K562 (cell line): ENCODE data around the gene PKIB. TPM values are rescaled to one million over a fixed set of nuclear protein-coding genes. Genes with fewer than 3 reads are reported as not detected.

Experiments used
- GTF2F1 ChIP-seq: IDR thresholded peaks from 2 replicates; pipeline ENCODE4 v1.6.1; 2011; ENCODE audit warnings: low read depth, low read length, improper control_type of control experiment
- PCBP1 ChIP-seq: fragments of 200-400 bp; formaldehyde crosslinking; IDR thresholded peaks from 2 replicates; pipeline ENCODE4 v1.6.1; 2018; ENCODE audit warnings: mild to moderate bottlenecking, low read depth, low read length; ENCODE audit not compliant: poor library complexity, severe bottlenecking
- ZFP30 ChIP-seq: fragments of 250-450 bp; sonication (Bioruptor Pico); IDR thresholded peaks from 2 replicates; pipeline ENCODE4 v1.8.0; 2022; ENCODE audit warnings: moderate library complexity, mild to moderate bottlenecking, inconsistent platforms, borderline replicate concordance
- polyA plus RNA-seq, 8 experiments: library from polyadenylated mRNA; depleted of rRNA in 4 of 8; stranded (reverse) in 5 of 8; unstranded in 3 of 8; fragments of >200 nt; fragmentation: Nextera tagmentation in 2 of 8; fragmentation: Illumina TruSeq in 1 of 8; extraction: Ambion mirVana in 2 of 8; extraction: Trizol in 1 of 8; gene quantifications; 2 replicates each; pipeline versions ENCODE4 v1.2.1 to v1.2.3, GENCODE V29; 2011 to 2014; ENCODE audit warnings: inconsistent platforms in 1 of 8, missing spikeins in 1 of 8
- total RNA-seq, 7 experiments: library from RNA; depleted of rRNA in 6 of 7; stranded (reverse); fragments of >200 nt in 6 of 7; fragmentation: Illumina TruSeq in 2 of 7; extraction: Trizol in 2 of 7; gene quantifications; 2 replicates each; pipeline versions ENCODE4 v1.2.1 to v1.2.3, GENCODE V29; 2011 to 2021; ENCODE audit warnings: low replicate concordance in 1 of 7
- TF ChIP-seq, protein P1 (sequence below): fragments of 450-650 bp; IDR thresholded peaks from 2 replicates; pipeline ENCODE4 v1.6.1; 2016; ENCODE audit warnings: mild to moderate bottlenecking, moderate library complexity

The PKIB gene
- total and polyA plus RNA-seq, 9 of the 15 experiments (the other 6 are each of a cell fraction or from before 2014, with no cell fraction given) = 14.8 to 37.5 (median 27.4) TPM

DNA sequence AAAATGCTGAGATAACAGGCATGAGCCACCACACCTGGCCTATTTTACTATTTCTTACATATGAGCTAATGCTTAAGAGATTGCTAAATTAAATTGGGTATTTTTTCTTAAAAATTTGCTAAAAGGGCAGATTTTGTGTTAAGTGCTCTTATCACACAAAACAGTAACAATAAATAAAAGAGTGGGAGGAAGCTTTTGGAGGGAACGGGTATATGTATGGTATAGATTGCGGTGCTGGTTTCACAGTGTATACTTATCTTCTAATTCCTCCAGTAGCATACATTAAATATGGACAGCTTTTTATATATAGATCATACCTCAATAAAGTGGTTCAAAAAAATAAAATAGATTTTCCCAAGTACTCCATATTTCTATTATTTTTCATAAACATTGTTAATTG lies 129.9 kb downstream of the PKIB start (continued):
- TF ChIP-seq PCBP1 (no peak), ZFP30 (CRISPR knock-in tag) (no peak), GTF2F1 (no peak)
- TF ChIP-seq, protein P1, sequence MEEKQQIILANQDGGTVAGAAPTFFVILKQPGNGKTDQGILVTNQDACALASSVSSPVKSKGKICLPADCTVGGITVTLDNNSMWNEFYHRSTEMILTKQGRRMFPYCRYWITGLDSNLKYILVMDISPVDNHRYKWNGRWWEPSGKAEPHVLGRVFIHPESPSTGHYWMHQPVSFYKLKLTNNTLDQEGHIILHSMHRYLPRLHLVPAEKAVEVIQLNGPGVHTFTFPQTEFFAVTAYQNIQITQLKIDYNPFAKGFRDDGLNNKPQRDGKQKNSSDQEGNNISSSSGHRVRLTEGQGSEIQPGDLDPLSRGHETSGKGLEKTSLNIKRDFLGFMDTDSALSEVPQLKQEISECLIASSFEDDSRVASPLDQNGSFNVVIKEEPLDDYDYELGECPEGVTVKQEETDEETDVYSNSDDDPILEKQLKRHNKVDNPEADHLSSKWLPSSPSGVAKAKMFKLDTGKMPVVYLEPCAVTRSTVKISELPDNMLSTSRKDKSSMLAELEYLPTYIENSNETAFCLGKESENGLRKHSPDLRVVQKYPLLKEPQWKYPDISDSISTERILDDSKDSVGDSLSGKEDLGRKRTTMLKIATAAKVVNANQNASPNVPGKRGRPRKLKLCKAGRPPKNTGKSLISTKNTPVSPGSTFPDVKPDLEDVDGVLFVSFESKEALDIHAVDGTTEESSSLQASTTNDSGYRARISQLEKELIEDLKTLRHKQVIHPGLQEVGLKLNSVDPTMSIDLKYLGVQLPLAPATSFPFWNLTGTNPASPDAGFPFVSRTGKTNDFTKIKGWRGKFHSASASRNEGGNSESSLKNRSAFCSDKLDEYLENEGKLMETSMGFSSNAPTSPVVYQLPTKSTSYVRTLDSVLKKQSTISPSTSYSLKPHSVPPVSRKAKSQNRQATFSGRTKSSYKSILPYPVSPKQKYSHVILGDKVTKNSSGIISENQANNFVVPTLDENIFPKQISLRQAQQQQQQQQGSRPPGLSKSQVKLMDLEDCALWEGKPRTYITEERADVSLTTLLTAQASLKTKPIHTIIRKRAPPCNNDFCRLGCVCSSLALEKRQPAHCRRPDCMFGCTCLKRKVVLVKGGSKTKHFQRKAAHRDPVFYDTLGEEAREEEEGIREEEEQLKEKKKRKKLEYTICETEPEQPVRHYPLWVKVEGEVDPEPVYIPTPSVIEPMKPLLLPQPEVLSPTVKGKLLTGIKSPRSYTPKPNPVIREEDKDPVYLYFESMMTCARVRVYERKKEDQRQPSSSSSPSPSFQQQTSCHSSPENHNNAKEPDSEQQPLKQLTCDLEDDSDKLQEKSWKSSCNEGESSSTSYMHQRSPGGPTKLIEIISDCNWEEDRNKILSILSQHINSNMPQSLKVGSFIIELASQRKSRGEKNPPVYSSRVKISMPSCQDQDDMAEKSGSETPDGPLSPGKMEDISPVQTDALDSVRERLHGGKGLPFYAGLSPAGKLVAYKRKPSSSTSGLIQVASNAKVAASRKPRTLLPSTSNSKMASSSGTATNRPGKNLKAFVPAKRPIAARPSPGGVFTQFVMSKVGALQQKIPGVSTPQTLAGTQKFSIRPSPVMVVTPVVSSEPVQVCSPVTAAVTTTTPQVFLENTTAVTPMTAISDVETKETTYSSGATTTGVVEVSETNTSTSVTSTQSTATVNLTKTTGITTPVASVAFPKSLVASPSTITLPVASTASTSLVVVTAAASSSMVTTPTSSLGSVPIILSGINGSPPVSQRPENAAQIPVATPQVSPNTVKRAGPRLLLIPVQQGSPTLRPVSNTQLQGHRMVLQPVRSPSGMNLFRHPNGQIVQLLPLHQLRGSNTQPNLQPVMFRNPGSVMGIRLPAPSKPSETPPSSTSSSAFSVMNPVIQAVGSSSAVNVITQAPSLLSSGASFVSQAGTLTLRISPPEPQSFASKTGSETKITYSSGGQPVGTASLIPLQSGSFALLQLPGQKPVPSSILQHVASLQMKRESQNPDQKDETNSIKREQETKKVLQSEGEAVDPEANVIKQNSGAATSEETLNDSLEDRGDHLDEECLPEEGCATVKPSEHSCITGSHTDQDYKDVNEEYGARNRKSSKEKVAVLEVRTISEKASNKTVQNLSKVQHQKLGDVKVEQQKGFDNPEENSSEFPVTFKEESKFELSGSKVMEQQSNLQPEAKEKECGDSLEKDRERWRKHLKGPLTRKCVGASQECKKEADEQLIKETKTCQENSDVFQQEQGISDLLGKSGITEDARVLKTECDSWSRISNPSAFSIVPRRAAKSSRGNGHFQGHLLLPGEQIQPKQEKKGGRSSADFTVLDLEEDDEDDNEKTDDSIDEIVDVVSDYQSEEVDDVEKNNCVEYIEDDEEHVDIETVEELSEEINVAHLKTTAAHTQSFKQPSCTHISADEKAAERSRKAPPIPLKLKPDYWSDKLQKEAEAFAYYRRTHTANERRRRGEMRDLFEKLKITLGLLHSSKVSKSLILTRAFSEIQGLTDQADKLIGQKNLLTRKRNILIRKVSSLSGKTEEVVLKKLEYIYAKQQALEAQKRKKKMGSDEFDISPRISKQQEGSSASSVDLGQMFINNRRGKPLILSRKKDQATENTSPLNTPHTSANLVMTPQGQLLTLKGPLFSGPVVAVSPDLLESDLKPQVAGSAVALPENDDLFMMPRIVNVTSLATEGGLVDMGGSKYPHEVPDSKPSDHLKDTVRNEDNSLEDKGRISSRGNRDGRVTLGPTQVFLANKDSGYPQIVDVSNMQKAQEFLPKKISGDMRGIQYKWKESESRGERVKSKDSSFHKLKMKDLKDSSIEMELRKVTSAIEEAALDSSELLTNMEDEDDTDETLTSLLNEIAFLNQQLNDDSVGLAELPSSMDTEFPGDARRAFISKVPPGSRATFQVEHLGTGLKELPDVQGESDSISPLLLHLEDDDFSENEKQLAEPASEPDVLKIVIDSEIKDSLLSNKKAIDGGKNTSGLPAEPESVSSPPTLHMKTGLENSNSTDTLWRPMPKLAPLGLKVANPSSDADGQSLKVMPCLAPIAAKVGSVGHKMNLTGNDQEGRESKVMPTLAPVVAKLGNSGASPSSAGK = no peak
